Fibroblast of peridontal ligament (primary cell): ENCODE results near the gene AFTPH.
"Not testable (repeated sequence)": the region's sequence is repeated elsewhere in the genome, so short reads cannot be mapped to it uniquely, and the experiment has no call there.

ENCODE experiments used
- DNase-seq: peaks from one replicate; pipeline ENCODE4 v3.0.0-alpha.2; 2010; ENCODE audit errors: extremely low read depth

Gene AFTPH

GRCh38 chr2:64493788-64494187 lies 30.3 kb upstream of the AFTPH start:
- DNase-seq: no peak

- no peak for DNase-seq
Measured at GRCh38 chr2:64498438-64498837, 25.7 kb upstream of the AFTPH start.

DNA sequence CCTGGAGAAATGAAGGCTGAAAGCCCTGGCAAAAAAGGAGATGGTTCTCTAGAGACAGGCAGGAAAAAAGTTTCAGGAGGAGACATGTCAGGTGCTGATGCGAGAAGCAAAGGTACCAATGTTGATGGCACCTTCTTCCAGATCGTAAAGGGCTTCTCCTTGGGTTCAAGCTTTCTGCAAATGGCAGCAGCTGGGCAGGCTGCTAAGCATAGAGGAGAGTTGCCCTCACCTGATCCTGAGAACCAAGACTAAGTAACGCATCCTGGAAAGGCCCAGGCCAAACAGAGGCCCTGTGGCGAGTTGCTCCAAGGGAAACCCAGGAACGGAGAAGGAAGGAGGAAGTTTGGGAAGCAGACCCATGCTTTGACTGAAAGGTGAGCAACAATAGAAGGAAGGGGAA lies 23.6 kb upstream of the AFTPH start:
- DNase-seq: no peak

GRCh38 chr2:64501946-64502345 lies 22.2 kb upstream of the AFTPH start:
- no peak for DNase-seq

DNA sequence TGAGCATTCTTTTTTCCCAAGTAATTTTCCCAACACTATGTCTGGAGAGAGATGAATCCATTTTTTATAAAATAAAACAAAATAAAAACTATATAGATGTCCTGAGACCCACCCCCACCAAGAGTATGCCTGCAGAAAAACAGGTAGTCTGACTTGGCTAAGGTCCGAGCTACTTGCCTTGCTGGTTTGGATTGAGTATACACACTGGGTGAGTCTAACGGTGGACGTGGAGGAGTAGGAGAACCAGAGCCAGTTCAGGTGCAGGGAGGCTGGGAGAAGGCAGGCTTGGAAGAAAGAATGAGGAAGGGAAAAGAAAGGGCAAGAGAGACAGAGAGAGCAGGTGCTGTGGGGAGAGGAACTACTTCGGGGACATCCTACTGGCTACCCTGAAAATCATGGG lies 21.3 kb upstream of the AFTPH start:
- no peak for DNase-seq

- no peak for DNase-seq
Measured at GRCh38 chr2:64504774-64505720, 19.1 kb upstream of the AFTPH start.

GRCh38 chr2:64506686-64507085 lies 17.4 kb upstream of the AFTPH start:
- no peak for DNase-seq

DNA sequence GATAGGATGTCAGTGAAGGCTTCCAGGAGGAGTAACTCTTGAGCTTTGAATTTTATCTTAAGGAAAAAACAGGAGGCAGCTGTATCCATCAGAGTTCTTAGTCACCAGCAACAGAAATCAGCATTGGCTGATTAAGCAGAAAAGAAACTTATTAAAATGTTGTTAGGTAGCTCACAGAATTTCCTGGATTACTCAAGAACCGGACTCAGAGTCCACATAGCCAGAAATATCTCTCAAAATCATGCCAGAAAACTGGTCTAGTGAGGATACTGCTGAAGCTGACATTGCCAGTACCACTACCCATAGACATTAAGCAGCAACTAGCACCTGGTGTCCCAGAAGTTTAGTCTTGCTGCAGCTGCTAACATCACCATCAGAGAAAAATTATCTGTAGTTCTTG lies 10.1 kb upstream of the AFTPH start:
- DNase-seq: no peak

GRCh38 chr2:64515086-64515485 lies 9.0 kb upstream of the AFTPH start:
- no peak for DNase-seq

DNA sequence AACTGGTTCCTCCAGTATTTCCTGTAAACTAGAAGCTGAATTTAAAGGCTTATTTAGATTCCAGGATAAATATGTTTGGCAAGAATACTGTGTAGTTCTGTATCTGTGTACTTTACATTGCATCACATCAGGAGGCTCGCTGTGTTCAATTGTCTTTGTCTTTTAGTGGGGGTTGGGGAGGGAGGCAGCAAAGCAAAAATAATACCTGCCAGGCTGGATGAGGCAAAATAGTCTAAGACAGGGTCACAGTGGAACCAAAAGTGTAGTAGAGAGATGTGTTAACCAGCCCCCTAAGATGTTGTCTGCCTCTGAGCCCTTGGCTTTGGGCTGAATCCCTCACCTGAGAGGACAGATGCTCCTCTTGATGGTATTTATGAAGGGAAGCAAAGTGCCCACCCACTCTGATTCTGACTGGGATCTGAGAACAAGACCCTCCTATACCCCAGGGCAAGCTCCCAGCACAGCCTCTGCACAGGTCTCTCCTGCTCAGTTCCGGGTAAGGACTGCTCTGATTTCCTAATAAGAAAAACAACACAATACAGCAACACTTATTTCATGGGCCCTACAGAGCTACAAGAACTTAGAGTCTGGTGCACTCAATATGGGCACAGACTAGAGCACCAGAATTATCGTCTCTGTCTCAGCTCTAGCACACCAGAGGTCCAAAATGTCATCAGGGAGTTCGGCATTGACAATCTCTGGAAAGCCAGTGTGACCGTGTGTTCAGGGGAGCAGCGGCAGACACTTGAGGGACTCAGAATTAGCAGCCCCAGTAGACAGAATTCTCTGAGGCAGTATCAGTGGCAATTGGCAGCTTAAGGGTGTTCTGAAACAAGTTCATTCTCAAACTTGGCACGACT lies 7.2 kb upstream of the AFTPH start:
- DNase-seq: no peak

- no peak for DNase-seq
Measured at GRCh38 chr2:64517511-64517884, 6.6 kb upstream of the AFTPH start.

DNA sequence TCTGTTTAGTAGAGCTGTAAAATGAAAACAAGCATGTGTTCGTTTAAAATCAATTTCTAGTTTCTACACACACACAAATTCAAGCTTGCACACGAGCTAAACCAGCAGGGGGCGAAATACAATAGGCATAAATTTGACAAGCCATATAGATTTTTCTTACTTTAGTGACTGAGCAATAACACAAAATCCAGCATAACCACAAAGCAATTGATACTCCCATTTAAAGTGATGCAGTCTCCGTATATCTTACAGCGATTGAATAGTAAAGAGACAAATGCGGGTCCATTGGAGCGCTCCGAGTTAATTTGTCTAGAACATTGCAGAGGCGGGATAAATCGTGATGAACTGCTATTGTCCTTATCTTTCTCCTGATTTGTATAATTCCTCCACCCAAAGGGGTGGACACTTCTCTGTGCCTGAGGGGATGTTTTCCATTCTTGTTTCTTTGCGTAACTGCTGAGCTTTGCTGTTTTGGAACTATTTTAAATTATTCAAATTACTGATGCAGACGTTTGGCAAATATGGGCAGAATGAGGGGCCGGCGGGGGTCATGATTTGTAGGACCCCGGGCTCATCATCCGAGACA lies 1.2 kb upstream of the AFTPH start:
- DNase-seq: peak; percentile 93

DNA sequence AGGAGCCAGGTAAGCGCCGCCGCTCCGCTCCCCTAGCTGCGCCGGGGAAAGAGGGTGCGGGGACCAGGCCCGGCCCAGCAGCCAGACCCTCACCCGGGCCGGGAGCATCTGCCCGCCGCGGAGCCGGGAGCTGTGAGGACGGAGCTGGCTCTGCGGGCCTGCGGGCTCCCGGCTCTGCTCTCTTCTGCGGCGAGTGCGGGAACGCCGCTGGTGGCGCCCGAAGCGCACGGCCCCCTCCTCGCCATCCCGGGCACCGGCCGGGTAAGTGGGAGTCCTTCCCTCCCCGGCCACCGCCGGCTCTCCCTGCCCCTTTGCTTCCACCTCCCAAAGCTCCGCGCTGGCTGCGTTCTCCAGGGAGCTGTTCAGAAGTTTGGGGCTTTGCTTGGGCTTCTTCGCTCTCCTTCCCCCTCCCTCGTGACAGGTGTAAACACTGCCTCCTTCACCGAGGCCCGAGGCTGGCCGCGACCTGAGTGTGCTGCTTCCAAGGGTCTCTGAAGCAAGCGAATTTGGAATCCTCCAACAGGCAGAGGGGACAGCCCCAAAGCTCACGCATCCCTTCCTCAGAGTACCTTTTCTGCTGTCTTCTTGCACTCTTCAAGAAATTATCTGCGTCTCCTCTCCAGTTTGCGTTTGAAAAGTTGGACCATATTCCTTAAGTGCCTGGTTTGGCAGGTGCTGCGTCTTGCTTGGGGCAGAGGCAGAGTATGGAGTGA lies 632 bp downstream of the AFTPH start:
- DNase-seq: no peak

DNA sequence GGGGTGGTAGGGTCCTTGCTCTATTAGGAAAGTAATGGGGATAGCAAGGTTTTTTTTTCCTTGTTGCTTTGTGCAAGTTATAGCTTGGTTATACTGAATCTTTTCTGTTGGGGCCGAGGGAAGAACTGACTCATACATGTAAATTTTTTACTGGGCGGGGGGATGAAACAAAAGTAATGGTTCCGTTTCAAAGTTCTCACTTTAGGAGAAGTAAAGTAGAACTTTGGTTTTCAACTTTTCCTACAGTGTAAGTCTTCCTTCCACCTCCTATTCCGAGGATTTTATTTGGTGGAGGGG lies 1.1 kb downstream of the AFTPH start:
- no peak for DNase-seq

DNA sequence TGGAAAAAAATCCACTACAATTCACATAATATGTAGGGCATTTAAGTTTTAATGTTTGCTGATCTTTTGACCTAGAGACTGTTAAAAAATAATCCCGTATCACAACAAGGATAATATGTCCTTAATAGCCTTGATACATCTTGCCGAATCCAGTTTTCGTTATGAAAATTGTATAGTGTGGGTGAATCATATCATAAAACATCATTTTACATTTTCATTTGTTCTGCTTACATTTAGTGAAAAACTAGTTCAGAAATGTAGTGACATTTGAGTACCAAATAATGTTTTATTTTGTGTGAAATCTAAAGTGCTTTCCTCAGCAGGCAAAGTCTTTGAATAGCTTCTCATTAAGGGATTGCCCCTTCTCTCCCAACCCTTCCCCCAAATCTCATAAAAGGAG lies 1.9 kb downstream of the AFTPH start:
- DNase-seq: no peak

- DNase-seq: not testable (repeated sequence)
Measured at GRCh38 chr2:64530946-64531345, 6.8 kb downstream of the AFTPH start.

DNA sequence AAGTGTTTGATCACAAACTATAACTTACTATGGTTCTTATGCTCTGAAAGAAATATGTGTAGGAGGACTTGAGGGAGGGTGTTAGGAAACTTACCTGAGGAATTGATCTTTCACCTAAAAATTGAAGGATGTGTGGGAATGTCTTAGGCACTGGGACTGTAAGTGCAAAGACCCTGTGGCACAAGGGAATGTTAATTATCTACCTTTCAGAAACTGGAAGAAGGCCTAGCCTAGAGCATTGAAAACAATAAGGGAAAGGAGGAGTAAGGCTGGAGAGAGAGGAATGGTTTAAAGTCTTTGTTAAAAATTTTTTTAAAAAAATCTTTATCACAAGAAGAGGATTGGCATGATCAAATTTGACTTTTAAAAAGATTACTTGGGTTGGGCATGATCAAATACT lies 7.9 kb downstream of the AFTPH start:
- no peak for DNase-seq

DNA sequence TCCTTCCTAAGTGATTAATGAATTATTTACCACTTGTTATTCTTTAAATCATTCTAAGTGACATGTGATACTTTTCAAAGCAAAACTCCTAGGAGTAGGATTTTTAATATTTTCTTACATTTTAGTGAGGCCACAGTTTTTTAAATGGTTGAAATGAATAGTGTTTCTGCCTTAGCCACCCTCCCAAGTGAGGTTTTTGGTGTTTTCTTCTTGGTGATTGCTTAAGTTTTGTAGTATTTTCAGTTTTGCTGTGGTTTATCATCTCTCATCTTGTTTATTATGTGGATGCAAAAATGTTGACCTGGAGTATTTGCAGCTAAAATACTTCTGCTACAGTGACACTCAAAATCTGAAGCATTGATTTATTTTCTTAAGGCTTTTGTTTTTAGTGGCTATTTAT lies 9.8 kb downstream of the AFTPH start:
- DNase-seq: no peak

DNA sequence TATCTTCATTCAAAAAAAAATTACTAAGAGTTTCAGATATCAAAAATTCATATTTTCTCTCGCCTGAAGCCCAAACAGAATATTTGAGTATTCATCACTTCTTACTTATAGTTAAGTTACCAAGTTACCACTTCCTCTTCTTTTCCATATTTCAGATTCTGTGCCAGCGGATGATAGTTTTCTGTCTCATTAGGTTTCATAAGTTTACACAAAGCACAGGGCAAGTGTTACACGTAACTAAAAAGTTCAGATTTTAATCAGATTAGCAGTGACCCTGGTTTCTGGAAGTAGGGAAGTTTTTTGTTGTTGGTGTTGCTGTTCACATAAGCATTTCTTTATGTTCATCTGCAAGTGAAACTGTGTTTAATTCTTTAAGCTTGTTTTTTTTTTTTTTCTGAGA lies 10.2 kb downstream of the AFTPH start:
- DNase-seq: no peak

DNA sequence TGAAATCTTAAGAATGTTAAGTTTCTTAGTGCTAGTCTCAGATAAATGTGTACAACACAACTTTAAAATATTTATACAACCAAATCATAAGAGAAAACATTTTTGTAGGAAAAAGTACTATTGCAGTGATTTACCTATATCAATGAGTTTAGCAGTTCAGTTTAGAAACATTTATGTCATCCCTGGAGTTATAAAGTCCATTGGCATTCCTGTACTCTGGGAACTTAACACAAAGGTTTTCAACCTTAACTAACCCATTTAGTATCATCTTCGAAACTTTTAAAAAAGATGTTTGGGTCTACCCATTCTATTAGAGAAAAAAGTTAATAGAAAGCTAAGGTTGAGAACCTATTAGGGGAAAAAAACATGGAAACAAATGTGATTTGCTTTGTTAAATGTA lies 10.9 kb downstream of the AFTPH start:
- DNase-seq: no peak

- DNase-seq: no peak
Measured at GRCh38 chr2:64537991-64538390, 13.9 kb downstream of the AFTPH start.

DNA sequence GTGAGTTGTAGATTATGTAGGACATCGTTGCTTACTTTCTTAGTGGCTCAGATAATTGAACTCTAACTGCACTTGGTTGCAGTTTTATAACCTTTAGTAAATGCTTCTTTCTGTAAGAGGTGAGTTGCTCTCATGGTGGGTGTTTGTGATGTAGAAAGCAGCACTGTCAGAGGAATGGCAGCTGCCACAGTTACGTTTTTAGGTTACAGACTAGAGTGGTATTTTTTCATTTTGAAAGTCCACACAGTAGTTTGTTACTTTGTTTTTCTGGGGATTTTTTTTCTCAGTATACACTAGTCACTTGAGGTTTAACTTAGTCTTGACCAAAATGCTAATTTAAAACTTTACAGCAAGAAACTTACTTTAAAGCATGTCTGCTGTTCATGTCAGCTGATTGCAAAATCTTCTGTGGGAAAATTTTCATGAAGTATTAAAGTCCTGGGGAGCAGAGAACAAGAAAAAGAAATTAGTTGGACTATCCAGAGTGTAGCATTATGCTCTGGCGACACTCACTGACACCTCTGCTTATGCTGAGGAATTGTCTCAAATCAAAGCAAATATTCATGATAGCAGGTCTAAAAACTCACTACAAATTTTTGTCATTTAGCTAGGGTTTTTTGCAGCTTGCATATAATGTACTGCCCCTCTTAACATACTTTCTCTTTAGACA lies 14.8 kb downstream of the AFTPH start:
- no peak for DNase-seq
